GM19043 (cell line): ENCODE results near the gene PLD4.
"Not testable (repeated sequence)": the region's sequence is repeated elsewhere in the genome, so short reads cannot be mapped to it uniquely, and the experiment has no call there.

Source experiments
- ATAC-seq: cut with Tn5 transposase; IDR thresholded peaks from one replicate; pipeline ENCODE4 v1.9.1; 2021; ENCODE audit warnings: low read depth; ENCODE audit not compliant: unreplicated experiment

The PLD4 gene

DNA sequence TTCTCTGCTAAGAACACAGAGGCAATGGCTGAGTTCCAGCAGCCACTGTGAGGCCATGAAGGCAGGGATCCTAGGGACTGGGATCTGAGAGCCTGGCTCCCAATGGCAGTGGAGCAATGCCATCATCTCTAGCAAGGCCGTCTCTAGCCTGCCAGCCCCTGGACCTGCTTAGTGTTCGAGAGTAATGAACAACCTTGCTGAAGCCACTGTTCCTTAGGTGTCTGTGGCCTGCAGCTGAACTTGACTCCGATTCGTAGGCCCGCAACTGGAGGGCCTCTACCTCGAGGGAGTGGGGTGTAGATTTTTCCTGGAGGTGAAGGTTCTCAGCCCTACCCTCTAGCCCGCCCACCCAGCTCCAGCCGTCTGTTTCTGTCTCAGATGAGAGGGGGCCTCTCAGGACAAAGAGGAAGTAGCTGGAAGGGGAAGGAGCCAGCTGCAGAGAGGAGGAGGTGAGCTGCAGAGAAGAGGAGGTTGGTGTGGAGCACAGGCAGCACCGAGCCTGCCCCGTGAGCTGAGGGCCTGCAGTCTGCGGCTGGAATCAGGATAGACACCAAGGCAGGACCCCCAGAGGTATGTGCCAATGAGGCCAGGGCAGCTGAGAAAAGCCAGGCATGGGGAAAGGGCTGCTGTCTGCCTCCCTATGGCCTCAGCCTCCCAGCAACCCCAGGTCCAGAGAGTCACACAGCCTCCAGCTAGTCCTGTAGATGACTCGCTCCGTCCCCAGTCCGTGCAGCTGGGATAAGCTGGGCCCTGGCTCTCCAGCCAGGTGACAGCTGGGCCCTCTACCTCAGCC, at the start of gene PLD4:
Gene PLD4, plus strand, starts transcription at position 459 of the 793 bp plus-strand sequence. CDS start 2,262 bp downstream, outside the sequence.
- ATAC-seq = no peak

GRCh38 chr14:104875412-104875751, 49.3 kb upstream of the PLD4 start:
- ATAC-seq = no peak

GRCh38 chr14:104875811-104876210, 48.9 kb upstream of the PLD4 start:
- no peak for ATAC-seq

GRCh38 chr14:104876251-104876699, 48.4 kb upstream of the PLD4 start:
- ATAC-seq = no peak

GRCh38 chr14:104877066-104877805, 47.4 kb upstream of the PLD4 start:
- no peak for ATAC-seq

DNA sequence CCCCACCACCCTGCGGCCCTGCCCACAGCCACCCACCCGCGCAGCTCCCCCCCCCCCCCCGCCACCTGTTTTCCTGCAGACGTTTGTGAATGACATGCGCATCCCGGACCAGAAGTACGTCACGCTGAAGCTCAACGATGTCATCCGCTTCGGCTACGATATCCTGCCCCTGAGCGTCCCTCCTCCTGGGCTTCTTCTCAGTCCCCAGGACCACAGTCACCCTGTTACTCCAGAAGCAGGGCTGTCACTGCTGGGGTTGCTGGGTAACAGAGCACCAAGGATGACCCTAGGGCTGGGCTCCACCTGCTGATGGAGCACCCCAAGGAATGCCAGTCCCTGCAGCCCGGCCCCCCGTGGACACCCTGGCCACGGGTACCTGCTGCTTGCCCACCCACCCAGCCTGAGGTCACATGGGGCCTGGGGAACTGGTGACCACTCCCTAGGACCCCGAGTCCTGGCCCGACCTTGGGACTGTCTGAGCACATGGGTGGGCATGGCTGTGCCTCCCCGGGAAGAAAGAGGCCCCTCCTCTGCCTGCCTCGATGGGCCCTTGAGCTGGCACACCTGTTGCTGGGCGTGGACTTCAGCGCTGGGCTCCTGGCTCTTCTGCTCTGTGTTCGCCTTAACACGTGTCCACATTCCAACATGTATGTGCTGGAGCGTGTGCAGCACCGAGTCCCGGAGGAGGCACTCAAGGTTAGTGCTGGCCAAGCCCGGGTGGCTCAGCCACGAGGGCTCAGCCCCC, 46.7 kb upstream of the PLD4 start:
- ATAC-seq = no peak

GRCh38 chr14:104878582-104878981, 46.1 kb upstream of the PLD4 start:
- ATAC-seq = no peak

DNA sequence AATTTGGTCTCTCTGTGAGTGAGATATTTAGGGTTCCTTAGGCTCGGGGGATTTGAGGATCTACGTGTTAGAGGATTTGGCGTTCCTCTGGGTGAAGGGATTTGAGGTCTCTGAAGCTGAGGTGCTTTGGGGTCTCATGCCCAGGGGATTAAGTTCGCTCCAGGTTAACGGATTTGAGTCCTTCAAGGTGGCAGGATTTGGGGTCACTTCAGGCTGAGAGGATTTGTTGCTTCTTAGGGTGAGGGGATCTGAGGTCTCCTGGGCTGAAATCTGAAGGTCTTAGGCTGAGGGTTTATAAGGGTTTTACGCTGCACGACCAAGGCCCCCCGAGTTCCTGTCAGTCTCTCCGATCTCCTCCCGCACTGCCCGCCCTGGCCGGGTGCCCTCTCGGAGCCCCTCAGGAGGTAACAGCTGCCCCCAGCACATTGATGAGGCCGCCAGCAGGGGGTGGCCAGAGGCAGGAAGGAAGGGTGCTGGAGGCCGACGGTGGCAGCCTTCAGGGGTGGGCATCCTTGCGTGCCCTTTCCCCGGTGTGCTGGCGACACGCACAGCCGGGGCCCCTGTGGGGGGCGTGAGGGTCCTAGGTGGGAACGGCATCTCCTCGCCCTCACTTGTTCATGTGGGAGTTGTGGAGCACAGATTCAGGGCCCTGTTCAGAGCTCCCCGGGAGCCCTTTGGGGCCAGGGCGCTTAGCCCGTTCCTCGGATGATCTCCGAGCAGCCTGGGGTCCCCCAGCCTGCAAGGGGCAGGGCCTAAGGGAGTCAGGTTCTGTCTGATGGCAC, 45.3 kb upstream of the PLD4 start:
- no peak for ATAC-seq

DNA sequence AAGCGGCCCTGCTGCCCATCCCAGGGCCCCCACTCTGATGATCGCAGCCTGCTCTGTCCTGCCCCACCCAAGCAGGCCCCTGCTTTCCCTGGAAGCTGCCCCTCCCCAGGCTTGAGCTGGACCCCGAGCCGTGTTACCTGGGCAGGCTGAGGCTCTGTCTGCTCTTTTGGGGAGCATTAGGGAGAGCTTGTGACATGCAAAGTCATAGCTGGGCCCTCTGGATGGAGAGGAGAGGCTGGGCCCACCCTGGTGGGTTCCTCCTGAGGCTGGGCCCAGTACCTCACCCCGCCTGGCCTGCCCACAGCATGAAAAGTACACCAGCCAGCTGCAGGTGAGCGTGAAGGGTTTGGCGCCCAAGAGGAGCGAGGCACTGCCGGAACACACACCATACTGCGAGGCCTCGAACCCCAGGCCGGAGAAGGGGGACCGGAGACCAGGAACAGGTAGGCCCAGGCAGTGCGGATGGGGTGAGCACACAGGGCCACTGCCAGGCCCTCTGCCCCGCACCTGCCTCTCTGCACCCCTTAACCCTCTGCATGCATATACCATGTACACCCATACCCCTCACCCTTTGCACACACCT, 44.6 kb upstream of the PLD4 start:
- ATAC-seq = no peak

DNA sequence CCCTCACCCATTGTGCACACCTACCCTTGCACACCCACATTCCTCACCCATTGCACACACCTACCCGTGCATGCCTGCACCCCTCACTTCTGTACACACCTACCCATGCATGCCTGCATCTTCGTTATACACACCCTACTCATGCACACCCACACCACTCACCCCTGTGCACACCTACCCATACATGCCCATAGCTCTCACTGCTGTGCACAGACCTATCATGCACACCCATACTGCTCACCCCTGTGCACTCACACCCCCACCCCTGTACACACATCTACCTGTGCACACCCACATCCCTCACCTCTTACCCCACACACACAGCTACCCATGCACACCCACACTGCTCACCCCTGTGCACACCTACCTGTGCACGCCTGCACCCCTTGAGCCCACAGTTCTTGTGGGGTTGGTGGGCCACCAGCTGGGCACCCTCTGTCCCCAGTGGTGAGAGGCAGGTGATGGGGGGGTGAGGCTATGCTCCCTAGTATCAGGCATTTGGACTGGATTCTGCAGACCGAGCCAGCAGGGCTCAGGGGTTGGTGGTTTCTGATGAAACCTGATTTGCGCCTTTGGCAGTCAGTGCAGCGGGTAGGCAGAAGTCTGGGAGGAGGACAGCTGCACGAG, 44.0 kb upstream of the PLD4 start:
- ATAC-seq = no peak

- no peak for ATAC-seq
Observed at GRCh38 chr14:104881369-104881979, 43.2 kb upstream of the PLD4 start.

- ATAC-seq = no peak
Observed at GRCh38 chr14:104882325-104882973, 42.2 kb upstream of the PLD4 start.

GRCh38 chr14:104882991-104883660, 41.6 kb upstream of the PLD4 start:
- ATAC-seq = no peak

GRCh38 chr14:104883681-104884361, 40.9 kb upstream of the PLD4 start:
- ATAC-seq = no peak

DNA sequence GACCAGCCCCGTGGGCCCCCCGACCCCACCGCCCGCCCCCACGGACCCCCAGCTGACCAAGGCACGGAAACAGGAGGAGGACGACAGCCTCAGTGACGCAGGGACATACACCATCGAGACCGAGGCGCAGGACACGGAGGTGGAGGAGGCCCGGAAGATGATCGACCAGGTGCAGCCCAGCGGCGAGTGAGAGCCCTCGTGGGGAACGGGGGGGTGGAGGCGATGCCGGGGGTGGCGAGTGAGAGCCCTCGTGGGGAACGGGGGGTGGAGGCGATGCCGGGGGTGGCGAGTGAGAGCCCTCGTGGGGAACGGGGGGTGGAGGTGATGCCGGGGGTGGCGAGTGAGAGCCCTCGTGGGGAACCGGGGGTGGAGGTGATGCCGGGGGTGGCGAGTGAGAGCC, 40.3 kb upstream of the PLD4 start:
- not testable (repeated sequence) for ATAC-seq

DNA sequence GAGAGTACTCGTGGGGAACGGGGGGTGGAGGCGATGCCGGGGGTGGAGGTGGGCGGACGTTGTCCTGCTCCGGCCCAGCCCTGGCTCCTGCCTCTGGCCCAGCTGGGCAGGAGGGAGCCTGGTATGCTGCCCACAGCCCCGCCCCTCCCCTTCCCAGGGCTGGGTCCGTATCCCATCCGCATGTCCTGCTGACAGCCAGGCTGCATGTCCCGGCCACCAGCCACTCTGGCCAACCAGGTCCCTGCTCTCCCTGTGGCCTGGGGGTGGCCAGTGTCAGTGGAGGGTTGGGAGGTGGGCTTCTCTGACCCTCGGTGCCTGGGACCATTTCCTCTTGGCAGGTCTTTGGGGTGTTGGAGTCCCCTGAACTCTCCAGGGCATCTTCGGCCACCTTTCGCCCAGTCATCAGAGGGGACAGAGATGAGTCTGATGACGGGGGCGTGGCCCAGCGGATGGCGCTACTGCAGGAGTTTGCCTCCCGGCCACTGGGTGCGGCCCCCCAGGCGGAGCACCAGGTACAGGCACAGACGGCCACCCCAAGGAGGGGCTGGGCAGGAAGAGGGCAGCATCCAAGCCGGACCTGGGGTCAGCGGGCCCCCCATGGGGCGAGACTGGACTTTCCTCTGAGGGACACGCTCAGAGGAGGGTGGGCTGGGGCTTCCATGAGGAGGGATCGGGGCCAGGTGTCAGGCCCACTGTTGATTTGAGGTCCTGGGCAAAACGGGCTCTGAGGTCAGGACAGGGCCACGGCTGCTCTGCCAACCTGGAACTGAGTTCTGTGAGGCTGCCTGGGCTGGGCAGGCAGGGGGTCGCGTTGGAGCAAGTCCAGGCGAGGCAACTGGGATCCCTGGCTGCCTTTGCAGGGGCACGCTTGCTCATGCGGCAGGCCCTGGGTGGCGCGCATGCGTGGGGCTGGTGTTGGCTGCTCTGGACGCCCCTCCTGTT, 39.4 kb upstream of the PLD4 start:
- ATAC-seq = no peak
